ENCODE results near the gene ZCCHC17.
"Not testable (repeated sequence)": the region's sequence is repeated elsewhere in the genome, so short reads cannot be mapped to it uniquely, and the experiment has no call there.

ZCCHC17 gene

GRCh38 chr1:31381394-31382294, 84.8 kb downstream of the ZCCHC17 start:
- Histone ChIP-seq H3K36me3 (ENCODE audit: control insufficient read depth, low read depth, low read length) (no peaks in the 10 kb centered on the region), H3K27me3 (ENCODE audit: control insufficient read depth, insufficient read depth, low read length) (no peaks in the 10 kb centered on the region), H3K9me3 (ENCODE audit: control insufficient read depth, low read depth, low read length) (no peaks in the 10 kb centered on the region), H3K4me1 (ENCODE audit: control insufficient read depth, low read depth, low read length) (peaks cover under 1% of the 10 kb centered on the region), H3K9ac (ENCODE audit: low read length) (no peak overlapping the region), H3K27ac (ENCODE audit: low read length) (no peak overlapping the region), H3K4me3 (ENCODE audit: low read length) (no peak overlapping the region)

- Histone ChIP-seq H3K9me3 (ENCODE audit: control insufficient read depth, low read depth, low read length) (no peaks in the 10 kb centered on the region), H3K36me3 (ENCODE audit: control insufficient read depth, low read depth, low read length) (no peaks in the 10 kb centered on the region), H3K9ac (ENCODE audit: low read length) (no peak overlapping the region), H3K4me3 (ENCODE audit: low read length) (no peak overlapping the region), H3K4me1 (ENCODE audit: control insufficient read depth, low read depth, low read length) (no peaks in the 10 kb centered on the region), H3K27ac (ENCODE audit: low read length) (no peak overlapping the region), H3K27me3 (ENCODE audit: control insufficient read depth, insufficient read depth, low read length) (no peaks in the 10 kb centered on the region)
Measured at GRCh38 chr1:31382379-31382989, 85.7 kb downstream of the ZCCHC17 start.

GRCh38 chr1:31383967-31384366, 87.1 kb downstream of the ZCCHC17 start:
- Histone ChIP-seq H3K27ac (ENCODE audit: low read length) (no peak overlapping the region), H3K4me1 (ENCODE audit: control insufficient read depth, low read depth, low read length) (no peaks in the 10 kb centered on the region), H3K9ac (ENCODE audit: low read length) (no peak overlapping the region), H3K4me3 (ENCODE audit: low read length) (no peak overlapping the region), H3K9me3 (ENCODE audit: control insufficient read depth, low read depth, low read length) (no peaks in the 10 kb centered on the region), H3K36me3 (ENCODE audit: control insufficient read depth, low read depth, low read length) (no peaks in the 10 kb centered on the region), H3K27me3 (ENCODE audit: control insufficient read depth, insufficient read depth, low read length) (no peaks in the 10 kb centered on the region)

- not testable (repeated sequence) for H3K4me1 ChIP-seq (ENCODE audit: control insufficient read depth, low read depth, low read length); H3K36me3 ChIP-seq (ENCODE audit: control insufficient read depth, low read depth, low read length); H3K27me3 ChIP-seq (ENCODE audit: control insufficient read depth, insufficient read depth, low read length); H3K27ac ChIP-seq (ENCODE audit: low read length); H3K9ac ChIP-seq (ENCODE audit: low read length); H3K4me3 ChIP-seq (ENCODE audit: low read length); H3K9me3 ChIP-seq (ENCODE audit: control insufficient read depth, low read depth, low read length)
Measured at GRCh38 chr1:31386576-31387243, 89.9 kb downstream of the ZCCHC17 start.

- H3K9ac ChIP-seq (ENCODE audit: low read length): no peak overlapping the region
- no peaks in the 10 kb centered on the region for H3K36me3 ChIP-seq (ENCODE audit: control insufficient read depth, low read depth, low read length)
- H3K4me1 ChIP-seq (ENCODE audit: control insufficient read depth, low read depth, low read length): no peaks in the 10 kb centered on the region
- no peaks in the 10 kb centered on the region for H3K27me3 ChIP-seq (ENCODE audit: control insufficient read depth, insufficient read depth, low read length)
- H3K4me3 ChIP-seq (ENCODE audit: low read length): no peak overlapping the region
- no peaks in the 10 kb centered on the region for H3K9me3 ChIP-seq (ENCODE audit: control insufficient read depth, low read depth, low read length)
- no peak overlapping the region for H3K27ac ChIP-seq (ENCODE audit: low read length)
Measured at GRCh38 chr1:31387612-31388011, 90.8 kb downstream of the ZCCHC17 start.

- H3K9me3 ChIP-seq (ENCODE audit: control insufficient read depth, low read depth, low read length): no peaks in the 10 kb centered on the region
- no peak overlapping the region for H3K4me3 ChIP-seq (ENCODE audit: low read length)
- no peaks in the 10 kb centered on the region for H3K27me3 ChIP-seq (ENCODE audit: control insufficient read depth, insufficient read depth, low read length)
- H3K4me1 ChIP-seq (ENCODE audit: control insufficient read depth, low read depth, low read length): no peaks in the 10 kb centered on the region
- no peak overlapping the region for H3K9ac ChIP-seq (ENCODE audit: low read length)
- no peak overlapping the region for H3K27ac ChIP-seq (ENCODE audit: low read length)
- H3K36me3 ChIP-seq (ENCODE audit: control insufficient read depth, low read depth, low read length): no peaks in the 10 kb centered on the region
Measured at GRCh38 chr1:31389616-31390015, 92.8 kb downstream of the ZCCHC17 start.

GRCh38 chr1:31390071-31390470, 93.2 kb downstream of the ZCCHC17 start:
- H3K27ac ChIP-seq (ENCODE audit: low read length): no peak overlapping the region
- no peaks in the 10 kb centered on the region for H3K4me1 ChIP-seq (ENCODE audit: control insufficient read depth, low read depth, low read length)
- no peak overlapping the region for H3K9ac ChIP-seq (ENCODE audit: low read length)

GRCh38 chr1:31393463-31393862, 96.6 kb downstream of the ZCCHC17 start:
- H3K36me3 ChIP-seq (ENCODE audit: control insufficient read depth, low read depth, low read length): no peaks in the 10 kb centered on the region
- H3K4me3 ChIP-seq (ENCODE audit: low read length): no peak overlapping the region
- no peaks in the 10 kb centered on the region for H3K27me3 ChIP-seq (ENCODE audit: control insufficient read depth, insufficient read depth, low read length)
- no peaks in the 10 kb centered on the region for H3K9me3 ChIP-seq (ENCODE audit: control insufficient read depth, low read depth, low read length)
- H3K27ac ChIP-seq (ENCODE audit: low read length): no peak overlapping the region
- no peak overlapping the region for H3K9ac ChIP-seq (ENCODE audit: low read length)
- H3K4me1 ChIP-seq (ENCODE audit: control insufficient read depth, low read depth, low read length): no peaks in the 10 kb centered on the region

More at GRCh38 chr1:31390071-31390470, 93.2 kb downstream of the ZCCHC17 start:
- H3K9me3 ChIP-seq (ENCODE audit: control insufficient read depth, low read depth, low read length): no peaks in the 10 kb centered on the region
- H3K4me3 ChIP-seq (ENCODE audit: low read length): no peak overlapping the region
- H3K27me3 ChIP-seq (ENCODE audit: control insufficient read depth, insufficient read depth, low read length): no peaks in the 10 kb centered on the region
- no peaks in the 10 kb centered on the region for H3K36me3 ChIP-seq (ENCODE audit: control insufficient read depth, low read depth, low read length)

- Histone ChIP-seq H3K4me3 (ENCODE audit: low read length) (peak overlapping the region; percentile 56), H3K9me3 (ENCODE audit: control insufficient read depth, low read depth, low read length) (no peaks in the 10 kb centered on the region), H3K27ac (ENCODE audit: low read length) (no peak overlapping the region), H3K27me3 (ENCODE audit: control insufficient read depth, insufficient read depth, low read length) (no peaks in the 10 kb centered on the region), H3K36me3 (ENCODE audit: control insufficient read depth, low read depth, low read length) (no peaks in the 10 kb centered on the region), H3K4me1 (ENCODE audit: control insufficient read depth, low read depth, low read length) (no peaks in the 10 kb centered on the region), H3K9ac (ENCODE audit: low read length) (no peak overlapping the region)
Measured at GRCh38 chr1:31394584-31395193, 97.9 kb downstream of the ZCCHC17 start.

GRCh38 chr1:31396633-31397351, 100.0 kb downstream of the ZCCHC17 start:
- no peaks in the 10 kb centered on the region for H3K4me1 ChIP-seq (ENCODE audit: control insufficient read depth, low read depth, low read length)
- H3K27ac ChIP-seq (ENCODE audit: low read length): no peak overlapping the region
- H3K27me3 ChIP-seq (ENCODE audit: control insufficient read depth, insufficient read depth, low read length): no peaks in the 10 kb centered on the region
- H3K9me3 ChIP-seq (ENCODE audit: control insufficient read depth, low read depth, low read length): no peaks in the 10 kb centered on the region
- no peak overlapping the region for H3K9ac ChIP-seq (ENCODE audit: low read length)
- H3K4me3 ChIP-seq (ENCODE audit: low read length): no peak overlapping the region
- H3K36me3 ChIP-seq (ENCODE audit: control insufficient read depth, low read depth, low read length): no peaks in the 10 kb centered on the region

All from iPS-18a (cell line).